Tibial nerve (tissue), 4 donors: Measurements from ENCODE around the gene HAL. TPM values are rescaled to one million over a fixed set of nuclear protein-coding genes. Genes with fewer than 3 reads are reported as not detected.

ENCODE experiments used
- DNase-seq, 2 donors: peaks; one replicate each; pipeline ENCODE4 v3.0.0-alpha.2; 2019; ENCODE audit warnings: low spot score in 2 of 2
- H3K27ac ChIP-seq, 4 donors: fragments of 200-600 bp; sonication (generic) in 3 of 4; one replicate each; pipeline ENCODE4 v1.5.1; 2017 to 2019; ENCODE audit warnings: mild to moderate bottlenecking in 1 of 4
- H3K27me3 ChIP-seq, 2 donors: fragments of 200-600 bp; sonication (generic) in 1 of 2; one replicate each; pipeline versions ENCODE4 v1.5.1 to v1.6.0; 2017 to 2019
- H3K36me3 ChIP-seq, 3 donors: fragments of 200-600 bp; sonication (generic); one replicate each; pipeline ENCODE4 v1.5.1; 2018 to 2019
- H3K4me1 ChIP-seq, 4 donors: fragments of 200-600 bp; sonication (generic) in 3 of 4; one replicate each; pipeline ENCODE4 v1.5.1; 2017 to 2019
- H3K4me3 ChIP-seq, 4 donors: fragments of 200-600 bp; sonication (generic) in 3 of 4; one replicate each; pipeline ENCODE4 v1.5.1; 2017 to 2019; ENCODE audit warnings: mild to moderate bottlenecking in 1 of 4, moderate library complexity in 1 of 4
- H3K9me3 ChIP-seq, 4 donors: fragments of 200-600 bp; sonication (generic) in 3 of 4; one replicate each; pipeline ENCODE4 v1.5.1; 2017 to 2019
- CTCF ChIP-seq, 5 experiments: fragments of 200-600 bp in 3 of 5; fragments of 450-650 bp in 2 of 5; sonication (generic) in 3 of 5; IDR thresholded peaks; one replicate each; pipeline ENCODE4 v1.5.1; 2016 to 2019; ENCODE audit warnings: antibody characterized with exemption in 5 of 5, mild to moderate bottlenecking in 3 of 5, moderate library complexity in 2 of 5
- EP300 ChIP-seq, 2 donors: sonication (generic); formaldehyde crosslinking; IDR thresholded peaks; one replicate each; pipeline ENCODE4 v1.6.1; 2017; ENCODE audit warnings: antibody characterized with exemption in 2 of 2, mild to moderate bottlenecking in 1 of 2
- POLR2A ChIP-seq, 2 donors: fragments of 450-650 bp; IDR thresholded peaks; one replicate each; pipeline ENCODE4 v1.6.1; 2017; ENCODE audit warnings: antibody characterized with exemption in 2 of 2, mild to moderate bottlenecking in 2 of 2, moderate library complexity in 2 of 2
- WGBS, 2 donors: methylation state at CpG; one replicate each; pipeline ENCODE4 v1.1.5; 2018; 5-methylcytosine and 5-hydroxymethylcytosine counted together
- total RNA-seq, 4 donors: library from RNA; depleted of rRNA; stranded (reverse); fragments of >200 nt; gene quantifications; one replicate each; pipeline ENCODE4 v1.1.0, GENCODE V29; 2016

The HAL gene
- total RNA-seq, 4 donors from 2014 or later: 0.20 to 1.5 (median 0.32) TPM

GRCh38 chr12:95986635-95987570 lies 9.2 kb downstream of the HAL start:
- no peak overlapping the region for H3K27ac ChIP-seq
- H3K36me3 ChIP-seq: no peaks in the 10 kb centered on the region
- TF ChIP-seq CTCF (IDR thresholded peaks at IDR 0.05) (no peak), POLR2A (IDR thresholded peaks at IDR 0.05) (no peak), EP300 (IDR thresholded peaks at IDR 0.05) (no peak)
- H3K27me3 ChIP-seq: no peaks in the 10 kb centered on the region
- no peaks in the 10 kb centered on the region for H3K9me3 ChIP-seq
- no peak overlapping the region for H3K4me3 ChIP-seq
- 61 to 65% methylated on average over 14 of the region's 14 CpGs for WGBS, 2 donors
- no peaks in the 10 kb centered on the region for H3K4me1 ChIP-seq
- no peak for DNase-seq

GRCh38 chr12:95984682-95985081 lies 11.5 kb downstream of the HAL start:
- TF ChIP-seq CTCF (IDR thresholded peaks at IDR 0.05) (no peak), EP300 (IDR thresholded peaks at IDR 0.05) (no peak), POLR2A (IDR thresholded peaks at IDR 0.05) (no peak)
- no peak for DNase-seq
- Histone ChIP-seq H3K4me3 (no peak overlapping the region), H3K36me3 (no peaks in the 10 kb centered on the region), H3K4me1 (no peaks in the 10 kb centered on the region), H3K27ac (no peak overlapping the region), H3K9me3 (no peaks in the 10 kb centered on the region), H3K27me3 (no peaks in the 10 kb centered on the region)
- 95 to 100% methylated on average over 1 of the region's 1 CpG for WGBS, 2 donors

- Histone ChIP-seq H3K4me3 (no peak overlapping the region), H3K27ac (no peak overlapping the region), H3K27me3 (no peaks in the 10 kb centered on the region), H3K4me1 (no peaks in the 10 kb centered on the region), H3K36me3 (no peaks in the 10 kb centered on the region), H3K9me3 (no peaks in the 10 kb centered on the region)
- TF ChIP-seq CTCF (IDR thresholded peaks at IDR 0.05) (no peak), EP300 (IDR thresholded peaks at IDR 0.05) (no peak), POLR2A (IDR thresholded peaks at IDR 0.05) (no peak)
- DNase-seq: no peak
- 65 to 68% methylated on average over 1 of the region's 1 CpG for WGBS, 2 donors
Observed at GRCh38 chr12:95982602-95983001, 13.5 kb downstream of the HAL start.

GRCh38 chr12:95980437-95980836 lies 15.7 kb downstream of the HAL start:
- no peaks in the 10 kb centered on the region for H3K4me1 ChIP-seq
- no peak for DNase-seq
- H3K36me3 ChIP-seq: no peaks in the 10 kb centered on the region
- H3K27me3 ChIP-seq: no peaks in the 10 kb centered on the region
- H3K4me3 ChIP-seq: no peak overlapping the region
- no peaks in the 10 kb centered on the region for H3K9me3 ChIP-seq
- WGBS, 2 donors: 89 to 92% methylated on average over 5 of the region's 5 CpGs
- no peak overlapping the region for H3K27ac ChIP-seq
- no peak for TF ChIP-seq POLR2A (IDR thresholded peaks at IDR 0.05)
- no peak for TF ChIP-seq EP300 (IDR thresholded peaks at IDR 0.05)
- TF ChIP-seq CTCF (IDR thresholded peaks at IDR 0.05): no peak

GRCh38 chr12:95978774-95979173 lies 17.4 kb downstream of the HAL start:
- DNase-seq: no peak
- Histone ChIP-seq H3K36me3 (no peaks in the 10 kb centered on the region), H3K4me3 (no peak overlapping the region), H3K4me1 (no peaks in the 10 kb centered on the region), H3K27me3 (no peaks in the 10 kb centered on the region), H3K27ac (no peak overlapping the region), H3K9me3 (no peaks in the 10 kb centered on the region)
- TF ChIP-seq CTCF (IDR thresholded peaks at IDR 0.05): no peak
- TF ChIP-seq EP300 (IDR thresholded peaks at IDR 0.05): no peak
- TF ChIP-seq POLR2A (IDR thresholded peaks at IDR 0.05): no peak
- whole genome bisulfite sequencing, 2 donors: 79 to 86% methylated on average over 3 of the region's 3 CpGs
